ENCODE measurements around the gene DSC1. TPM values are rescaled to one million over a fixed set of nuclear protein-coding genes. Genes with fewer than 3 reads are reported as not detected.

Gene DSC1
- total RNA-seq, 1 experiment from 2014 or later = not detected

- ATAC-seq (peak; percentile 46), DNase-seq (ENCODE audit: low spot score) (peak; percentile 73)
- H3K27ac Mint-ChIP-seq = peak overlapping the region; percentile 97
- no peaks in the 10 kb centered on the region for H3K9me3 Mint-ChIP-seq
- TF ChIP-seq MYBL2 (CRISPR knock-in tag; IDR thresholded peaks at IDR 0.05) = no peak
- TF ChIP-seq SOX15 (CRISPR knock-in tag; IDR thresholded peaks at IDR 0.05) = no peak
- TF ChIP-seq MXD4 (CRISPR knock-in tag; IDR thresholded peaks at IDR 0.05; ENCODE audit: borderline replicate concordance) = no peak
- peak; percentile 36; the same call in 1 of the 2 replicates for TF ChIP-seq GABPB1 (CRISPR knock-in tag; IDR thresholded peaks at IDR 0.05)
- TF ChIP-seq FOXP4 (CRISPR knock-in tag; IDR thresholded peaks at IDR 0.05) = peak; percentile 16; the same call in 1 of the 2 replicates
- TF ChIP-seq ZNF281 (CRISPR knock-in tag; IDR thresholded peaks at IDR 0.05) = peak; percentile 56; the same call in 1 of the 2 replicates
- TF ChIP-seq USF1 (CRISPR knock-in tag; IDR thresholded peaks at IDR 0.05) = peak; percentile 24; the same call in 1 of the 2 replicates
- TF ChIP-seq FOXP1 (CRISPR knock-in tag; IDR thresholded peaks at IDR 0.05; ENCODE audit: borderline replicate concordance) = peak; percentile 77; the same call in 1 of the 2 replicates
- 0 out of 2 replicates have a peak, but pooled peaks have one; percentile 53 for TF ChIP-seq NR3C1 (CRISPR knock-in tag; conservative IDR thresholded peaks at IDR 0.05; ENCODE audit: low read depth)
- no peak for TF ChIP-seq SMAD3 (CRISPR knock-in tag; IDR thresholded peaks at IDR 0.05; ENCODE audit: borderline replicate concordance)
- TF ChIP-seq HMGXB4 (CRISPR knock-in tag; IDR thresholded peaks at IDR 0.05) = peak; percentile 60; the same call in 1 of the 2 replicates
- TF ChIP-seq FOXK1 (CRISPR knock-in tag; IDR thresholded peaks at IDR 0.05) = peak; percentile 25; the same call in 1 of the 2 replicates
- TF ChIP-seq ESRRA (CRISPR knock-in tag; IDR thresholded peaks at IDR 0.05; ENCODE audit: borderline replicate concordance) = peak; percentile 56; the same call in 1 of the 2 replicates
- TF ChIP-seq KAT7 (CRISPR knock-in tag; IDR thresholded peaks at IDR 0.05; ENCODE audit: borderline replicate concordance) = peak; percentile 97; the same call in 1 of the 2 replicates
- peak; percentile 41; the same call in 1 of the 2 replicates for TF ChIP-seq TP53 (CRISPR knock-in tag; IDR thresholded peaks at IDR 0.05)
- TF ChIP-seq MLX (CRISPR knock-in tag; IDR thresholded peaks at IDR 0.05) = no peak
- CTCF ChIA-PET = interaction anchor here (0.6 kb wide), 1 partner anchor 63 kb away, joined by 3 read pairs; no protein-coding TSS in a partner anchor
- H3K27me3 Mint-ChIP-seq (ENCODE audit: low read depth) = no peaks in the 10 kb centered on the region
- no peaks in the 10 kb centered on the region for H3K36me3 Mint-ChIP-seq
- POLR2A ChIA-PET = interaction anchor here (0.7 to 1.6 kb wide), 2 partner anchors 19 to 396 kb away, joined by 3 to 5 read pairs; no protein-coding TSS in a partner anchor
- H3K4me1 Mint-ChIP-seq = peaks cover 32% of the 10 kb centered on the region
- peak overlapping the region; percentile 87 for H3K4me3 Mint-ChIP-seq
Observed at GRCh38 chr18:31101183-31102024, 61.3 kb downstream of the DSC1 start.
